Endodermal cell (in vitro differentiated cells): Measurements from ENCODE around the gene TTC32. TPM values are rescaled to one million over a fixed set of nuclear protein-coding genes. Genes with fewer than 3 reads are reported as not detected.

Source experiments
- DNase-seq: peaks from one replicate; pipeline ENCODE4 v3.0.0-alpha.2; 2017
- H3K27ac ChIP-seq: 2 replicates; pipeline ENCODE4 v1.5.1; 2013; ENCODE audit warnings: mild to moderate bottlenecking, low read depth, low read length, moderate library complexity
- H3K27me3 ChIP-seq: 2 replicates; pipeline ENCODE4 v1.6.1; 2013; ENCODE audit warnings: mild to moderate bottlenecking, low read length, moderate library complexity; ENCODE audit not compliant: insufficient read depth, control insufficient read depth, poor library complexity, severe bottlenecking
- H3K36me3 ChIP-seq: 2 replicates; pipeline ENCODE4 v1.7.0; 2013; ENCODE audit warnings: mild to moderate bottlenecking, low read length, moderate library complexity; ENCODE audit not compliant: control insufficient read depth, insufficient read depth
- H3K4me1 ChIP-seq: one replicate; pipeline ENCODE4 v1.7.0; 2013; ENCODE audit warnings: low read length; ENCODE audit not compliant: control insufficient read depth, insufficient read depth
- H3K4me3 ChIP-seq: 2 replicates; pipeline ENCODE4 v1.5.1; 2013; ENCODE audit warnings: mild to moderate bottlenecking, low read length, moderate library complexity
- H3K9ac ChIP-seq: 2 replicates; pipeline ENCODE4 v1.6.1; 2013; ENCODE audit warnings: mild to moderate bottlenecking, low read length, moderate library complexity; ENCODE audit not compliant: poor library complexity, severe bottlenecking; ENCODE audit errors: extremely low read depth
- H3K9me3 ChIP-seq: 2 replicates; pipeline ENCODE4 v1.6.1; 2013; ENCODE audit warnings: mild to moderate bottlenecking, low read length, moderate library complexity; ENCODE audit not compliant: control insufficient read depth
- H3K27ac Mint-ChIP-seq: 2 replicates; pipeline ENCODE4 v1.8.0; 2020; ENCODE audit warnings: mixed read lengths
- H3K27me3 Mint-ChIP-seq: 2 replicates; pipeline ENCODE4 v1.8.0; 2021; ENCODE audit warnings: mild to moderate bottlenecking, mixed read lengths; ENCODE audit not compliant: insufficient read depth
- H3K36me3 Mint-ChIP-seq: 2 replicates; pipeline ENCODE4 v1.8.0; 2020; ENCODE audit warnings: low read depth, mixed read lengths
- H3K4me1 Mint-ChIP-seq: 2 replicates; pipeline ENCODE4 v1.8.0; 2020; ENCODE audit warnings: mixed read lengths
- H3K4me3 Mint-ChIP-seq: 2 replicates; pipeline ENCODE4 v1.8.0; 2020; ENCODE audit warnings: mild to moderate bottlenecking, moderate library complexity, mixed read lengths
- H3K9me3 Mint-ChIP-seq: 2 replicates; pipeline ENCODE4 v1.8.0; 2020; ENCODE audit warnings: mild to moderate bottlenecking, mixed read lengths
- CTCF ChIP-seq: fragments of 200-600 bp; sonication (generic); conservative IDR thresholded peaks from 2 replicates; pipeline ENCODE4 v1.5.0; 2021; ENCODE audit warnings: antibody characterized with exemption, mild to moderate bottlenecking
- WGBS, 2 experiments: methylation state at CpG; one replicate each; pipeline versions ENCODE4 v1.1.5 to v1.1.7; 2013; ENCODE audit warnings: missing lambda C conversion rate in 2 of 2, mixed read lengths in 1 of 2; ENCODE audit not compliant: insufficient coverage in 1 of 2, insufficient read length in 1 of 2; 5-methylcytosine and 5-hydroxymethylcytosine counted together
- total RNA-seq, 2 donors: library from RNA; stranded (reverse); fragmentation: NEBNext Ultra II Directional in 1 of 2; extraction: Animal tissue kit (Norgen Biotek cat#: 25700) in 1 of 2; gene quantifications; 2 replicates in 1 of 2; 3 replicates in 1 of 2; pipeline ENCODE4 v1.2.1, GENCODE V29; 2021

TTC32 gene
- total RNA-seq, 2 donors from 2014 or later: 10.2 to 13.0 TPM

DNA sequence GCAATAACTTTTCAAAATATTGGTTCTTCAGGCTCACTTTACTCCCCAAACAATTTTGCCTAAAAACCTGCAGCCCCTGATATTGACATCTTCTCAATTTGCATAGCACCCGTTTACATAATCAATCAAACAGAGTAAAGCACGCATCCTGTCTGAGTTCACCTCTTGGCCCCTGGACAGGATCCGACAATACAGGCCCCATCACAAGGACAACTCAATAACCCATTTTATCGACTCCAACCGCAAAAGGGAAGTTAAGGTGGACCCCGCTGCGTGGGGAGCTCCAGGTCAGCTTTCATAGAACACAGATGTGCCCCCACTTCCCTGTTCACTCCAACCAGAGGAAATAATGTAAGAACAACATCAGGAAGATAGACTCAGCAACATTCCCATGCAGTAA, 44.7 kb downstream of the TTC32 start:
- Mint-ChIP-seq H3K36me3 (no peaks in the 10 kb centered on the region), H3K4me1 (no peaks in the 10 kb centered on the region), H3K4me3 (no peak overlapping the region), H3K27ac (no peak overlapping the region), H3K9me3 (no peaks in the 10 kb centered on the region), H3K27me3 (peaks cover 5% of the 10 kb centered on the region)
- no peak for TF ChIP-seq CTCF
- Histone ChIP-seq H3K27ac (no peak overlapping the region), H3K4me1 (no peaks in the 10 kb centered on the region), H3K36me3 (no peaks in the 10 kb centered on the region), H3K4me3 (no peak overlapping the region), H3K27me3 (no peaks in the 10 kb centered on the region), H3K9ac (no peak overlapping the region), H3K9me3 (no peaks in the 10 kb centered on the region)
- 88 to 95% methylated on average over 6 to 7 of the region's 7 CpGs for WGBS, 2 experiments
- no peak for DNase-seq

DNA sequence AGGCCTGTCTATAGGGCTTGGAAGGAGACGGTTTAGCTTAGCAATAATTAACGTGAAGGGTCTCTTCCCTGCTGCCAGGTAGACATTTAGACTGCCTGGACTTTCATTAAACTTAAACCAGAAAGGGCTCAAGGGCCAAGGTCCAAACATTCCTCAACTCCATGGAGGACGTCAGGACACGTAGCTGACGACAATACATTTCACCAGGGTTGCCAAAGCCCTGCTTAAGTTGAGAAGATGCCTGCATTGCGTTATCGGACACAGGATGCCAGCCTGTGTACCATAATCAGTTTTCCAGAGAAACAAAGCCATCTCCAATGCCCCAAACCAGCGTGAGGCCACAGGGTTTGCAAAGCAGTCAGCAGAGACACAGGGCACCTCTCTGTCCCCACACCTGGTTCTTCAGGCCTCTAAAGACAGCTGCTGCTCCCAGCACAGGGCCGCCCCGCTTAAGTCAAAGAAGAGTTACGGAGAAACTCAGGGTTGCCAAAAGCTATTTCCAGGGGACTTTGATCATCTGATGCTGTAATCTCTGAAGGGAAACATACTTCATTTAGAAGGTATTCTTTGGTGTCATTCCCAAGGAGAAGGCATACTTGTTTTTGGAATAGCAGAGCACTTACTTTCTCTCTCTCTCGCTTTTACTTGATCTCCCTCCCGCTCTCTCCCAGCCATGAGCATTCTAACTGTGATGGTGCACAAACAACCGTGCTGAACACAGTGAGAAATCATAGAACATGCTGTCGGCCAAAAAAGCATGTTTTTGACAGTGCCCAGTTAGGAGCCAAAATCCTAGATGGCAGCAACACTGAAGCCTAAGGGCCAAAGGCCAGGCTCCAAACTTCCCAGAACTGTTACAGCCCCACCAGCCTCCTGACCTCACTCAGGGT, 46.0 kb downstream of the TTC32 start:
- H3K27ac Mint-ChIP-seq: no peak overlapping the region

More for the DNA sequence above, 46.0 kb downstream of the TTC32 start:
- no peaks in the 10 kb centered on the region for H3K9me3 Mint-ChIP-seq
- no peaks in the 10 kb centered on the region for H3K9me3 ChIP-seq
- H3K9ac ChIP-seq: no peak overlapping the region
- no peak for TF ChIP-seq CTCF
- H3K4me1 ChIP-seq: no peaks in the 10 kb centered on the region
- H3K4me3 ChIP-seq: no peak overlapping the region
- H3K27me3 ChIP-seq: no peaks in the 10 kb centered on the region
- no peaks in the 10 kb centered on the region for H3K36me3 ChIP-seq
- no peaks in the 10 kb centered on the region for H3K4me1 Mint-ChIP-seq
- H3K27ac ChIP-seq: no peak overlapping the region
- no peak for DNase-seq
- peaks cover 5% of the 10 kb centered on the region for H3K27me3 Mint-ChIP-seq
- 93 to 94% methylated on average over 15 of the region's 15 CpGs for WGBS, 2 experiments
- no peaks in the 10 kb centered on the region for H3K36me3 Mint-ChIP-seq
- H3K4me3 Mint-ChIP-seq: no peak overlapping the region
